Stimulated activated CD4-positive, alpha-beta T cell treated with anti-CD3 and anti-CD28 coated beads, TNF-alpha, amount 100 ng/mL, for 4 hours (primary cell): ENCODE results near the gene SLC25A29.

ENCODE experiments used
- DNase-seq, 3 experiments: peaks; one replicate each; pipeline ENCODE4 v3.0.0-alpha.2; 2020; ENCODE audit warnings: low read depth in 3 of 3

SLC25A29 gene

GRCh38 chr14:100281286-100282082 lies 24.8 kb downstream of the SLC25A29 start:
- no peak for DNase-seq

DNA sequence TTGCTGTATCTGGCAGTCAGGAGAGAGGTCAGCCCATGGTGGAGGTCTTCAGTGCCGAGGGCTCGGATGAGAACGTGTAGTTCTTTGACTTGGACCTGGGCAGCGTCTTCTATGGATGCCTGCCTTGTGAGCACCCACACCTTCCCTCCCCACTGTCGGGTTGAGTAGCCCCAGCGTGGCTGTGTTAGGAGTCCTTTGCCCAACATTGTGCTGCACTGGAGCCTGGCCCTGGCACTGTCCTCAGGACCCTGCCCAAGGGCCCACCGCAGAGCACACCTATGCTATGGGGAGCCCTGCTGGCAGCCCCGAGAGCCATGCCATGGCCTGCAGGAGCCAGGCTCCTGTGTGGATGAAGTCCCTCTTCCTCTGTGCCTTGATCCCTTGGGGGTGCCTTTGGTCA lies 26.7 kb downstream of the SLC25A29 start:
- no peak for DNase-seq

GRCh38 chr14:100279133-100279532 lies 27.1 kb downstream of the SLC25A29 start:
- DNase-seq: no peak

GRCh38 chr14:100278702-100279101 lies 27.5 kb downstream of the SLC25A29 start:
- no peak for DNase-seq

DNA sequence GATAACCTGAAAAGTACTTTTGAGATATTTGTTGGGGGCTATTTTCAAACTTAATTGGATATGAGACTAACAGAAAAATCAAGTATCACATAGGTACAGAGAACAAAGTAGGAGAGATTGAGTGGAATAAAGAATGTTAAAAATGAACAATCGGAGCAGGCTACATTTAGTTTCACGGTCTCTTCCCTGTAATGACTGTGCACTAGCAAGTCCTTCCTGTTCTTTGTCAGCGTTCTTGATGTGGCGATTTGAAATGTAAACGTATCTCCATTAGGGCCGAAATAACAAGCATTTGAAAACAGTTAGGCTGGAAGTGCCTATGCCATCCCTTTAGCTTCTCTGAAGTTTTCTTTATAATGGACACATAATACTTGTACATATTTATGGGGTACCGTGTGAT lies 31.0 kb downstream of the SLC25A29 start:
- no peak for DNase-seq

DNA sequence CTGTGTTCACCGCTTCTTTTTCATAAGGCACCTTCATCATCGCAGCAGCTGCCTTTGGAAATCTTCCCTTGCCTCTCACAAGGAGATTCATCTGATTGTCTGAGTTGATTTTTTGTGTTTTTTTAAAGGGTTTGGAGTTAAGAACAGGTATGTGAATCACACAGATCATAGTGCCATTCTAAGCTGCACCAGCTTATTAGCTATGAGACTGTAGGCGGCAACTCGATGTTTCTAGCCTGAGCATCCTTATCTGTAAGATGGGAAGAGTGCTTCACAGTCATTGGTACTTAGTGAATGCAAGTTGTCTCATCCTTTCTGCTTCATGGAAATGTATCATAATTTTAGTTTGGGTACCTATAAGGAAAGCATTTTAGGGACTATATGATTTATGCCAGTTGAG lies 32.0 kb downstream of the SLC25A29 start:
- DNase-seq: no peak

- no peak for DNase-seq
These were observed 34.9 kb downstream of the SLC25A29 start for GRCh38 chr14:100271247-100271939.

DNA sequence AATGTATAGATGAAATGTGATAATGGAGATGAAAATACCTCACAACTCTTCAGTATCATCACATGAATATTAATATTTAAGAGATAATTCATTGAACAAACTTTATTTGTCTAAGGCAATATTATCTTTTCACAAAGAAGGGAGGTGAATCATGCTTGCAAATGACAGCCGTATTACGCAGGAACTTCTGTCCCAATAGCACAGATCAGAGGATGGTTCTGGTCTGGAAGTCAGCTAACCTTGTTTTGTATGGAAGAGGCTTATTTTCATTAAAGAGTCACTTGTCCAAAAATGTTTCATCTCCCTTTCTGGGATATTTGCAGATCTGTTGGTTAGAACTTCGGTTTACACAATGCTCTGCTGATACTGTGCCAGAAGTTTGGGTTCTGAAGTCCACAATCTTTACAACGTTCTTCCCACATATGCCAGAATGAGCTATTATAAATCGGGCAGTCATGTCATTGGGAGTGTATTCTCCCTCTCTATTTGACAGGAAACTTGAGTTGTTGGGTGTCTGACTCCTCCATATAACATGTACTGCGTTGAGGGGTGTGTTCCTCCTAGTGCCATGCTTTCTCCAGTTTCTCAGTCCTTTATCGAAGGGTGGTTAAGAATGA lies 37.5 kb downstream of the SLC25A29 start:
- DNase-seq: no peak

DNA sequence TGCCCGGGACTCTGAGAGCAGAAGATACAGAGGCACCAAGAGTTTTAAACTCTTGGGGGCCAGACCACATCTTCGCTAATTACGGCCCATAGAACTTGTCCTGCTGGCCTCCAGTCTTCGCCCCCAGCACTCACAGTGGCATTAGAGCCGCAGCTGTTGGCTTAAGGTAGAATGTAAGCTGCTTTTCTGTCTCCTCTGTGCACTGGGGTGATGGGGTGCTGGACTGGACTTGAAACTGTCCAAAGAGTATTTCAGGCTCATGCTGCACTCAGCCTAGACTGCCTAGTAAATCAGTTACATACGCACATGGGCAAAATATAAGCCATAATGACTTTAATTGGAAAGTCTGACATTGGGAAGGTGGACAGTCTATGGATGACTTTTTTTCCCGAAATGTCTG lies 38.3 kb downstream of the SLC25A29 start:
- no peak for DNase-seq

GRCh38 chr14:100263141-100263540 lies 43.1 kb downstream of the SLC25A29 start:
- no peak for DNase-seq

DNA sequence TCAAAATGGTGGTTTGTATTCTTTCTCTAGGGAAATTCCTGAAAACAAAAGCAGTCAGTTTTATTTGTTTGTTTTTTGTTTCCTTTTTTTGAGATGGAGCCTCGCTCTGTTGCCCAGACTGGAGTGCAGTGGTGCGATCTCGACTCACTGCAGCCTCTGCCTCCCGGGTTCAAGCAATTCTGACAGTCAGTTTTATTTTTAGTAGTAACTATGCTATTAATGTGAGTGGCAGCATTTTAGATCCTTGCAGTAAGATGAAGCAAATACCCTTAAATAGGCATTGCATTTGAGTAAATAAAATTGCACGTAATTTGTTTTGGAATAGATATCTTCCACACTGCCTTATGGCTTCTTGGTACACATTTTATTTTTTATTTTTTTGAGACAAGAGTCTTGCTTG lies 43.7 kb downstream of the SLC25A29 start:
- no peak for DNase-seq

DNA sequence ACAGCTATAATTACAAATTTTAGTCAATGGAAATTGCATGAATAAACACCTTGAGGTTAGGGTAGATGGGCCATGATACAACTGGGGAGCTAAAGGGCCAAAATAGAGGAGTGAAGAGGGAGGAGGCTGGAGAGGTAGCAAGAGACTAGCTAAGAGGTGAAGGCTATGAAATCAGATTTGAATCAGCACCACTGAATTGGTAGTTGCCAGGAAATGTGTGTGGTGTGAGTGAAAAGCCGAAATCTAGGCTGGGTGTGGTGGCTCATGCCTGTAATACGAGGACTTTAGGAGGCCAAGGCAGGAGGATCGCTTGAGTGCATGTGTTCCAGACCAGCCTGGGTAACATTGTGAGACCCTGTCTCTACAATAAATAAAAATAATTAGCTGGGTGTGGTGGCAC lies 44.6 kb downstream of the SLC25A29 start:
- DNase-seq: no peak

DNA sequence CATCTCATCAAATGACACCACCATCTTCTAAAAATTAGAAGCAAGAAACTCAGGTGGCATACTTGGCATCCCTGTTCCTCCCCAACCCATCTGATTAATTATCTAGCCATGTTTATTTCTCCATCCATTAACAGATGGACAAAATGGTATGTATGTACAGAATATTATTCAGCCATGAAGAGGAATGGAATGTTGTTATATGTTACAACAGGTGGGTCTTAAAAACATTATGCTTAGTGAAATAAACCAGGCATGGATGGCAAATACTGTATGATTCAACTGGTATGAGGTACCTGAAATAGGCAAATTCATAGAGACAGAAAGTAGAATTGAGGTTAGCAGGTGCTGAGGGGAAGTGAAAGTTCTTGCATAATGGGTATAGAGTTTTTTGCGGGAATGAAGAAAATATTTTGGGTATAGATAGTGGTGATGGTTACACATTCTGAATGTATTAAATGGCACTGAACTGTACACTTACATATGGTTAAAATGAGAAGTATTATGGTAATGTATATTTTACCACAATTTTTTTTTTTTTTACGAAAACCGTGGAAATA lies 49.8 kb downstream of the SLC25A29 start:
- DNase-seq: no peak

DNA sequence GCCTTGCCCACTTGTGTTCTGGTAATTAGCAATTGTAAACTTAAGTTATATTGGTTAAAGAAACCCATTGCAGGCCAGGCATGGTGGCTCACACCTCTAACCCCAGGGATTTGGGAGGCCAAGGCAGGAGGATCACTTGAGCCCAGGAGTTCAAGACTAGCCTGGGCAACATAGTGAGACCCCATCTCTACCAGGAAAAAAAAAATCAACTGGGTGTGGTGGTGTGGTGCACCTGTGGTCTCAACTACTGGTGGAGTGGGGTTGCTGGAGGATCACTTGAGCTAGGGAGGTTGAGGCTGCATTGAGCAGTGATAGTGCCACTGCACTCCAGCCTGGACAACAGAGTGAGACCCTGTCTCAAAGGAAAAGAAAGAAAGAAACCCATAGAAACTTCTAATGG lies 53.6 kb downstream of the SLC25A29 start:
- DNase-seq: no peak

GRCh38 chr14:100250732-100251465 lies 55.3 kb downstream of the SLC25A29 start:
- no peak for DNase-seq

GRCh38 chr14:100246809-100247428 lies 59.3 kb downstream of the SLC25A29 start:
- DNase-seq: no peak

DNA sequence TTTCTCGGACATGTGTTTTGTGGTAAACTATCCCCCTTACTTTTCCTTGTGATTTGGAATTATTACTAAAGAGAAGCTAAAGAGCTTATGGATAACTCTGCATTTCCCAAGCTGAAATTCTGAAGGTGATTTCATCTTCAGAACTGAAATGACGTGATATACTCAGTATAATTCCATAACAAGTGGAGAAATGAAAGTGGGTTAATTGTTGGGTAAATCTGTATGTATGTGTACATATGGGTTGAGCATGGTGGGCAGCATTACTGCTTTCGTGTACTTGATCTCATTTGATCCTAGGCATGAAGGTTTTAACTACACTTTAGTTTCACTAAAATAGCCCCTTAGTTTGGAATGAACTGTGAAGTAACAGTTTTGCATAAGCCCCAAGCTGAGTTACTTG lies 63.2 kb downstream of the SLC25A29 start:
- DNase-seq: no peak

DNA sequence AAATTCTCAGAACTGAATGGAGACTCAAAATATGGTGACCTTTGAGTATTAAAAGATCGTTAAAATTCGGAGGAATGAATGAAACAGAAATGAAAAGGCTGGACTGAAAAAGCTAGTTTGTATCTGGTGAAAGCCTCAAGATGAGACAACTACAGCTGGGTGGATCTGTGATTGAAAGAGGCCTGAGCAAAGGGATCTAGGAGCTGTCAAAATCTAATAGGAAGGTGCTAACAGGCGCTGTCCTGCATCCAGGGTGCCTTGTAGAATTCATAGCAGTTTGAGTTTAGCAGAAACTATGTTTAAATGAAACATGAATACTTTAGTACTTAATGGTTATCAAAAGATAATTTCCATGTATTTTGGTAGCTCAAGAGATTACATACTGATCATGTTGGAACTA lies 65.0 kb downstream of the SLC25A29 start:
- no peak for DNase-seq
